HTR-8/SVneo (cell line): Measurements from ENCODE around the gene HSD3B2.

Experiments
- DNase-seq: peaks from one replicate; pipeline ENCODE4 v3.0.0; 2011; ENCODE audit warnings: low spot score, mixed read lengths; ENCODE audit not compliant: insufficient read length
- FAIRE-seq: peaks from 2 replicates; lab custom pipeline; 2011; peaks lifted over from hg19 to GRCh38; lab: Jason Lieb, UNC

Gene HSD3B2

DNA sequence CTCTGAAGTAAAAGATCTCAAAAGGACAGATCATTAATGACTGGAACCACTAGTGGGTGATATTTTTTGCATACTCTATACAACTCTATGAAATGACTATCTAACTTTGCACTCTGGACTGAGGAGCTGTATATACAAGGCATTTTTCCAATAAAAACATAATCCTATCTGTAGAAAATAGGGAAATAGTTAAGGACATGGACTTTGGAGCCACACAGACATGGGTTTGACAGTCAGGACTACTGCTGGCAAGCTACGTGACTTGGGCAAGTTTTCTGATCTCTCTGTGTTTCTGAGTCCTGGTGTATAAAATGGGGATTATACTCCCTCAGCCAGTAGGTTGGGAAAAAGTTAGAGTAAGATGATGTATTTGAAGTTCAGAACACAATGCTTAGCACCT lies 20.9 kb upstream of the HSD3B2 start:
- FAIRE-seq (no peak), DNase-seq (no peak)

DNA sequence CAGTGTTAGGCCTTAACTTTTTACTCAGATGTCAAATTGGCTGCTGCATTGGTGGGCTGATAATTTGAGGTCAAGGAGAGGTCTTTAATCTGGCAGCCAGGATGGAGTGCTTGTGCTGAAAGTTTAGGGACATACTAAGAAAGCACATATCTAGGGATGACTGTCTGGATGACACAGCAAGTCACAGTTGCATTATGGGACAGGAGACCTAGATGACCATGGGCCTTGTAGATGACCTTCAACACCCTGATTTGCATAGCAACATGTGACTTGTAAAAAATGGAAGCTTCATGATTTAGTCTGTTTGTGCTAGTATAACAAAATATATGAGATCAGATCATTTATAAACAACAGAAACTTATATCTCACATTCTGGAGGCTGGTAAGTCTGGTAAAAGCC lies 18.0 kb upstream of the HSD3B2 start:
- FAIRE-seq (no peak), DNase-seq (no peak)

DNA sequence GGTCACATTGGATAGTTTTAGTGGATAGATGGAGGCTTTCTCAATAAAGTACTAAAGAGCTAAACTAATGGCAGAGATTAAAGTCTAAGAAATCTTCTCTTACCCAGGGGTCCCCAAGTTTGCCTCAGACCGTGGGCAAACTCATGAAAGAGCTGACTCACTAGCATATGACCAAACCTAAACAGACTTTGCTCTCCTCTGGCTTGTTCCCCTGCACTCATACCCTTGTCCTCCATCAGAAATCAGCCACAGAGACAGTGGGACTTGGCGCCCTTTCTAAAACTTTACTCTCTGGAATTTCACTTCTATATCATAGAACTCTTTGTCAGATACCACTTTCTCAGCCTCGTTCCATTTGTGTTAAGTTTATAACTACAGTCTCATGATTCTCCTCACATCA lies 17.0 kb upstream of the HSD3B2 start:
- FAIRE-seq (no peak), DNase-seq (no peak)

DNA sequence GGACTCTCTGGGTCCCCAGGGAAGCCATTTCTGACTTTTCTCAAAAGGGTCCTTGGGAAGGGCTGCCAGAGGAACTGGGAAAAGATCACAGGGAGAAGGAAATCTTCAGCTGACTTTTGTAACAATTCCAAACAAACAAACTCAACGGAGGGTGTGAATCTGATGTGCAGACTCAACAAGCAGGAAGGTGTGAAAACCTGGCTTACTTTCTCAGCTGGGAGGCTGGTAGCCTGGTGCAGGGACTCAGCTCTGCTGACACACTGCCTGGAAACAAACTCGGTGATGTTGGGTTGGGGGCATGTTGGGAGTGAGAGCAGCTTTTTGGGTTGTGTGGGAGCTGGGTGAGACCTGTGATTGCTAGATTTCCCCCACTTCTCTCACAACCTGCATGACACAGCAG lies 10.2 kb upstream of the HSD3B2 start:
- FAIRE-seq = no peak

DNA sequence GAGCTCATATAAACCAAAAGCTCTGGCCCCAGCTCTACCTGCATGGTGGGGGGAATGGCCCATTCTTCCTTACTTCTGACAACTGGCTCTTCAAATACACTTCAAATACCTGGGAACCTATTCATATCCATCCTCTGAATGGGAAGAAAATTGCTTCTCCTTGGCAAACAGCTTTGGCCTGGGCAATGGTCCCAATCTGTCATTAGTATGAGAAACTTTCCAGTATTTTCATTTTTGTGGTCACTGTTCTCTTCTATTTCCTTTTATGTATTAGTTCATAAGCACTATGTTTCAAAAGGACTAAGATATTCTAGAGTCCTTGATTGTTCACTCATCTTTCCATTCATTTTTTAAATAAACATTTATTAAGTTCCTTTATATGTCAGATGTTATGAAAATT lies 5.2 kb upstream of the HSD3B2 start:
- DNase-seq (no peak), FAIRE-seq (no peak)

More for the DNA sequence above, 10.2 kb upstream of the HSD3B2 start:
- DNase-seq = no peak

DNA sequence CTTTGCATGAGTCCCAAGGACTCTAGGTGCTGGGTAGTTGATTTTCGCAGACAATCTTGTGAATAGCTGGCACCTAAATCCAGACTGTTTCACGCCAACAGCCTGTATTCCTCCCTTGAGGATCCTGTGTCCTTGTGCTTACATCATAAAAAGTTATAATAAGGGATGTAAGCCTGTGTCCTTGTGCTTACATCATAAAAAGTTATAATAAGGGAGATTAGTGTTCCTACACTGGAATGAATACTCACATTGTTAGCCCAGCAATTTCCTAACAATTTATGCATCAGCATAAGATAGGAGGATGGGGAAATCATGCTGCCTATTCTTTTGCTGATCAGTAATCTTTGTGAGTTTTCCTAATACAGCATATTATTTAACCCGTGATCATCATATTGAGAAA lies 4.0 kb upstream of the HSD3B2 start:
- DNase-seq (no peak), FAIRE-seq (no peak)

DNA sequence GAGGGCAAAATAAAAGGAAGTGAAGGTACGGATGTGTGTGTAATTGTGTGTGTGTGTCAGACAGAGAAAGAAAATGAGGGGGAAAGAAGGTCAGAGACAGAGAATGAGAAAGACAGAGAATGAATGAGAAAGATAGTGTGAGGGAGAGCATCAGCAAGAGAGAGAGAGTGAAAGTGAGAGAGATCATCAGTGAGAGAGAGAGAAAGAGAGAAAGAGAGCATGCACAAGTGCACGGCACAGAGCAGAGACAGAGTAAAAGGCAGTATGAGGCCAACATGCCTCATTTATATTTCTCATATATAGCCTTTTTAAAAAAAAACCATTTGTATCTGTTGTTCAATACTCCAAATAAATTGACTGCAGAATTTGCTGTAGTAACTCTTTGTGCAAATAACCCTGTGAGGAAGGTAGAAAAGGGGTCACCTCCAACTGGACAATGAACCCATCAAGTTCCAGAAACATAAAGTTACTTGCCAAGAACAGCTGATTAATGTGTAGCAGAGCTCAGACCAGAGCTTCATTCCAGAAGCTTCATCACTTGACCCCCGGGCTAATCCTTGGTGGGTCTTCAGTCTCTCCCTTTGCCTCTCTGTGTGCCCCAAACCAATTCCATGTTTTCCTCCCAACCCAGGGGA lies 1.2 kb downstream of the HSD3B2 start:
- FAIRE-seq (no peak), DNase-seq (no peak)

DNA sequence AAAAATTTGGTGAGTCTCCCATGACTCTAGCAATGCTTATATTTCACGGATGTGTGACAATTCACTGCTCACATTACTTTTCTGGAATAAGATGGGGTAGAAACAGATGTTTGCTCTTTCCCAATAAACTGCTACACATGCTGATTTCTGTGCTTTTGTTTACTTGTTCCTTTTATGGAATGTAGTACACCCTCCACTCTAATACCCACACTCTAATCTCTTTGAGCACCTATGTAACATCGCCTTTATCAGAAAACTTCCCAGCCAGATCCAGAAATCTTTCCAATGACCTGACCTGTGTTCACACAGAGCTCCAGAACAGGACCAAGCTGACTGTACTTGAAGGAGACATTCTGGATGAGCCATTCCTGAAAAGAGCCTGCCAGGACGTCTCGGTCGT lies 4.2 kb downstream of the HSD3B2 start:
- FAIRE-seq (no peak), DNase-seq (no peak)

DNA sequence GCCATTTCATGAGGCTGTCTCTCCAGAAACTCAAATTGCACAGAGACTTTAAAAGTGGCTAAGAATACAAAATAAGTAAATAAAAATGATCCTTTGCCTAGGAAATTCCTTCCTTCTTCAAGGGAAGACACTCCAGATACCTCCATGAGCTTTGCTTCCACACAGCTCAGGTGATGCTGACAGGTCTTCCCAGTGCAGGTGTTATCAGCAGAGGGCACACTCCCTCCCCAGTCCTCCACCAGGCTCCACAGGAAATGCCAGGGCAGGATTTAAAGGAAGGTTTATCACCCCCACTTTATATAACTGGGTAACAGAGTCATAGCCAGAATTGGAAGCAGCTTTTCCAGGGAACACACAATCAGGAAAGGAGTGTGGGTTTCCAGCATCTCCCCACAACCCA lies 5.7 kb downstream of the HSD3B2 start:
- no peak for DNase-seq
- no peak for FAIRE-seq

DNA sequence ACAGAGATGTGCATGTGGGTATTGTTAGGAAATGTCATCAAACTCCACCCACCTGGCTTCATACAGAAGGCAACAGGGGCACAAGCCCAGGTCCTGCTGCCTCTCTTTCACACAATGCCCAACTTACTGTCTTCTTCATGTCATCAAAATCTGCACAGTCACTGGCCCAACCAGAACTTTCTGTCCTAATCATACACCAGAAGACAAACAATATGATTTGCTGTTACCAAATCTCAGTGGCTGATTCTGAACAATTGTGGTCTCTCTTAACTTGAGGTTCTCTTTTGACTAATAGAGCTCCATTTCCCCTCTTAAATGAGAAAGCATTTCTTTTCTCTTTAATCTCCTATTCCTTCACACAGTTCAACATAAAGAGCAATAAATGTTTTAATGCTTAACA lies 7.7 kb downstream of the HSD3B2 start:
- FAIRE-seq (no peak), DNase-seq (no peak)

DNA sequence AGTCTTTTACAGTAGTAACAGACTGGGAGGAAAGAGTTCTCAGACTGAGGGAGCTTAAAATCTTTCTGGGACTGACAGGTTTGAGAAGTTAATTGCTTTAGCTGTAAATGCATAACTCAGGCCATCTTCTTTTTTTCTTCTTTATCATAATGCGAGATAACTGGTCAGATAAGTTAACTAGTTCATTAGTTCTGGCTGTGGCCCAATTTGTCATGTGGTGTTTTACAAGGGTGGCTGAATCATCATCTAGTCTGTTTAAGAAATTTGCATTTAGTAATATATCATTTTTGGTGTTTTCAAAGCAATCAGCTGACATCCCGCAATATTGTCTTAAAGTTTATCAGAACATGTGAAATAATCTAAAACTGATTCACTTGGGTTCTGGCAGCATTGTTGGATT lies 14.0 kb downstream of the HSD3B2 start:
- DNase-seq (no peak), FAIRE-seq (no peak)

DNA sequence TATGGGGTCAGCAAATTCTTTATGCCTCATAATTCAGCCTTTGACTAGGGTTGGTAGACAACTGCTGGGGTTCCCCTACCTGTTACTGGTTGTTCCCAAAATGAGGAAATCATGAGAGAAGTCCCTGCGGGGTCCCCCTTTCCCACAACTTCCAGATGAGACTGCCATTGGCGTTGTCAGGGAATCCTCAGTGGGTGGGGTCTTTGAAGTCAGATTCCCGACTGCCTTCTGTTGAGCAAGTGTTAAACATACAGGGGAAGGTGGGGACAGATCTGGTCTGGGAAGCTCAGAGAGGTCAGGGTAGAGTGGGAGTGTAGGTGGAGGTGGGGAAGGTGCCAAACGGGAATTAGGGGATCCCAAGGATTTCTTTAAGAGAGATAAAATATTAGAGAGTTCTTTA lies 14.7 kb downstream of the HSD3B2 start:
- FAIRE-seq (no peak), DNase-seq (no peak)

DNA sequence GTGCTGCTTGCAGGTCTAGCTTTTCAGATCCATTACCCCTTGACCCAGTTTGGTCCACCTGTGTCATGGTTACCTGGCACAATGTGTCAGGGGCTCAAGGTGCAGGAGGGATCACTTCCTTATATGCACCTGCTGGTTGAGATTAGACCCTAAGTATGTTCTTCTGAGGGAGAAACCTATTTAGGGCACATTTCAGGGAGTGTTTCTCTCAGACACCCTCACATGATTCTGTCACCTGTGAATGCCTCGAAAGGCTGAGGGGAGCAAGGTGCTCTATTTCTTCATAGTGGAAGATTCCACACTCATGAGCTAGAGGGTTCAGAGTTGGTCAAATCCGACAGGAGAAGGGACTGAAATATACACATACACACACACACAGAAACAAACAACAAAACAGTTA lies 15.5 kb downstream of the HSD3B2 start:
- FAIRE-seq (no peak), DNase-seq (no peak)

DNA sequence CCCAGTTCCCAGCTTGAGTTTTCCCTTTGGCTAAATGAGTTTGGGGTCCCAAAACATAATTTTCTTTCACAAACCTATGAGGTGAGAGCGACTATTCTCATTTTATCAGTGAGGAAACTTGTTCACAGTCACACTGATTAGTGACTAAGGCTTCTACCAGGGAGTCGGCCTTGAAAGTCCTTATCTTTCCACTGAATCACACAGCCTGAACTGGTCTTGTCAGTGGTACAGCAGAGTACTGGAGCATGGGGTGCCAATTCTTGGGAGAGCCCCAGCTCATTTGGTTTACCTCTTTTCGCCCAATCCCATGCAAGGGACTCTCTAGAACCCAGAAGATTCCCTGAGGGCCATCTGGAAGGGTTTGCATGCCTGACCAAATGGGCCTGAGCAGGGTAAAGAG lies 16.9 kb downstream of the HSD3B2 start:
- no peak for FAIRE-seq

DNA sequence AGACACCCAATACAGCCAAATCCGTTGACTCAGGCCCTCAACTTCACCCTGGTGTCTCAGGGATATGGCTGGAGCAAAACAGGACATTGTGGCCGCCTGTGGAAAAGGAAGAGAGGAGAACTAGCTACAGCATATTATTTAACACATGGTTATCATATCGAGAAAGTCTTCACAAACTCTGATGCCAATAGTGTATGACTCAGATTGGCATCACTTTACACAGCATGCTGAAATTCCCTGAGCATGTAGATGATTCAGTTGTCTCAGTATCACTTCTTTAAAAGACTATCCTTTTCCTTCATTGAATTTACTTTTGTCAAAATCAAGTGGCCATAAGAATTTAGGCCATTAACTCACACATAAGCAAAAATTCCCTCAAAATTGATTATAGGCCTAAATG lies 20.1 kb downstream of the HSD3B2 start:
- no peak for FAIRE-seq
- no peak for DNase-seq

More for the DNA sequence above, 16.9 kb downstream of the HSD3B2 start:
- no peak for DNase-seq

DNA sequence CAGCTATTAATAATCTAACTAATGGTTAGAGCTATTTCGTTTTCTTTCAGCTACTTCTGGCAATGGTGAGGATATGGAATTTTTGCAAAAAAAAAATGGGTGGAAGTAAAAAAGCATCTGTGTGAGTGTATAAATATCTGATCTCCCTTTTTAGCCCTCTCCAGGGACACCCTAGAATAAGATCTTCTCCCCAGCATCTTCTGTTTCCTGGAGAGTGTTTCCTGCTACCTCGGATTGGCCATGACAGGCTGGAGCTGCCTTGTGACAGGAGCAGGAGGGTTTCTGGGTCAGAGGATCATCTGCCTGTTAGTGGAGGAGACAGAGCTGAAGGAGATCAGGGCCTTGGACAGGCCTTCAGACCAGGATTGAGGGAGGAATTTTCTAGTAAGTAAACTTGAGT lies 23.8 kb downstream of the HSD3B2 start:
- no peak for DNase-seq
- no peak for FAIRE-seq

DNA sequence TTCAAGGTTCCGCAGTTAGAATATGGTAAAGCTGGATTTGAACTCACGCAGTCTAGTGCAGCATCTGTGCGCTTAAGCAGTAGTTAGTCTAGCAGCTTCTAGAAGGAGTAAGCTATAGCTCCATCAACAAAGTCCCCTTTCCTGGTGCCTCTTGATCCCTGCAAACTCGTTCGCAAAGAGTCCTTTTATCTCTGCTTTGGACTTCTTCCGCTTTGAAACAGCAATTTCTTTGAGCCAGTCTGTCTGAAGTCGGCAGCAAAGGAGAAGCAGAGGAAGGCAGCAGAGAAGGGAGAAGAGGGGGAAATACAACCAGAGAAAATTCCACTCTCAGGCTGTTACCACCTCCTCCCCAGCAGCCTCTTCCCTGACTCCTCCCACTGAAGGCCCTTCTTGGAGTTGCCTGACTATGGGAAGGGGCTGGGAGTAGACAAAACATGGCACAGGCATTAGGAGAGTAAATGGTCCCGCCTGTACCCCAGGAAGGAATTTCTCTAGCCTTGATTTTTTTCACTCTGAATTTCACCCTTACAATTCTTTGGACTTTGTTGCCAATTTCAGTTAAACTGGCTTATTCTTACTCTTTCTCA lies 25.9 kb downstream of the HSD3B2 start:
- no peak for DNase-seq
- no peak for FAIRE-seq

DNA sequence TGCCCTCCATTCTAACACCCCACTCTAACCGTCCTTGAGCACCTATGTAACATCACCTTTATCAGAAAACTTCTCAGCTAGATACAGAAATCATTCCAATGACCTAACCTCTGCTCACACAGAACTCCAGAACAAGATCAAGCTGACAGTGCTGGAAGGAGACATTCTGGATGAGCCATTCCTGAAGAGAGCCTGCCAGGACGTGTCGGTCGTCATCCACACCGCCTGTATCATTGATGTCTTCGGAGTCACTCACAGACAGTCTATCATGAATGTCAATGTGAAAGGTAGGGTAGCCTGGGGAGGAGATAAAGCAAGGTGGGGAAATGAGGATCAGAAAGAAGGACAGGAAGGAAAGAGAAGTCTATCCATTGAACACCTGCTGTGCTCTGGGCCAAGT lies 27.8 kb downstream of the HSD3B2 start:
- DNase-seq = no peak
- no peak for FAIRE-seq

DNA sequence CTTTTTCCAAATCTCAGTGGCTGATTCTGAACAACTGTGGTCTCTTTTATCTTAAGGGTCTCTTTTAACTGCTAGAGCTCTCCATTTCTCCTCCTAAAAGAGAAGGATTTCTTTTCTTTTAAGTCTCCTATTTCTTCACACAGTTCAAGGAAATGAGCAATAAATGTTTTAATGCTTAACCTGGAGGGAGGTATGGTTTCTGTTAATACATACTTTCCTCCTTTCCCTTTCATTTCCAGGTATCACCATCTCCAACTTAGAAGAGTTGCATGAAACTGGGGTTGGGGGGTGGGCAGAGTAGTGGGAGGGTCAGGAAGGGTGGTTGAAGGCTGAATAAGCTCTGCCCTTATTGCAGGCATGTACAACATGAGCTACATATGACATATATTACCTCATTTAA lies 31.4 kb downstream of the HSD3B2 start:
- no peak for DNase-seq
- no peak for FAIRE-seq

DNA sequence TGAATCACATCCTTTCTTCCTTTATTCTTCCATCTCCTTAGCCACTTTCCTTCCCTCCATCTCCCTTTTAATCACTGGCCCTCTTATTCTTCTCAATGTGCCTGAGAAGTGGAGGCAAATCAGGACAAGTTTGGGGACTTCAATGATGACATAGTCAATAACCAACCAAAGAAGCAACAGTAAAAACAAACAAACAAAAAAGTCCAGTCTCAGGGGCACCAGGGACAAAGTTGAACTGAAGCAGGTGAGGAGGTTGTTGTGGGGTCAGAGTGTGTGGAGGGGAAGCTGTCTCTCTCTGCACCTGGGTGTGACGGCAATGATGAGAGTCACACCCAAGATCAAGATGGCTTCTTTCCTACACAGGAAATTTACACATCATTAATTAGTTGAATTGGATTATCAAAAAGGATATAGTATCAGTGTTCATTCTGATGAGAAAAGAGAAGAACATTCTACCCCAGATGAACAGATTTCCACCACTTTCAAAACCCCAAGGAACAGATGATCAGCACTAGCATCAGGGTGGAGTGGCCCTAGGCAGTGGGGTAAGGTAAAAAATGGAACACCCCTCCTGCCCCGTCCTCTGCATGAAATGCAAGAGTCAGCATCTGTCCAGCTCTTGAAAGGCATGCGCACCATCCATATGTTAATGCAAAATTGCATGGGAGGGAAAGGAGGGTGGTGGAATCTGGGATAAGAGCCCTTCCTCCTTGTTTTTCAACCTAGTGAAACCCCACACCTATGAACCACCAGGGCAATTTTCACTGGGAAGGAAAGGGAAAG lies 32.6 kb downstream of the HSD3B2 start:
- no peak for FAIRE-seq
- DNase-seq = no peak

DNA sequence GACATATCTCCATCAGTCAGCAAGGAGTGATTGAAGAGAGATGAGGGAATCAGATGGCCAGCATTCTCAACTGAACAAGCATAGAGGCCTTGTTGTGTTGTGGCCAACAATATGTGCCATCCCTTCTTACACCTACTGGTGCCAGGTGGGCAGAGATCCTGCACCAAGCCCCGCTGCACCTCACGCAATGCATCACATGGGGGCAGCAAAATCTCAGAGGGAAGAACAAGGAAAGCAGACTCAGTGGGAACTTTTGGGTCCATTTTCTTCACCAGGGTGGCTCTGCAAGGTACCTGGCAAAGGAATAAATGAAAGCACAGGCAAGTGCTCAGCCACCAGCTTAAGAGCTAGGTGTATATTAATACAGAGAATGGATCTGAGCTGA lies 33.2 kb downstream of the HSD3B2 start:
- DNase-seq (no peak), FAIRE-seq (no peak)

DNA sequence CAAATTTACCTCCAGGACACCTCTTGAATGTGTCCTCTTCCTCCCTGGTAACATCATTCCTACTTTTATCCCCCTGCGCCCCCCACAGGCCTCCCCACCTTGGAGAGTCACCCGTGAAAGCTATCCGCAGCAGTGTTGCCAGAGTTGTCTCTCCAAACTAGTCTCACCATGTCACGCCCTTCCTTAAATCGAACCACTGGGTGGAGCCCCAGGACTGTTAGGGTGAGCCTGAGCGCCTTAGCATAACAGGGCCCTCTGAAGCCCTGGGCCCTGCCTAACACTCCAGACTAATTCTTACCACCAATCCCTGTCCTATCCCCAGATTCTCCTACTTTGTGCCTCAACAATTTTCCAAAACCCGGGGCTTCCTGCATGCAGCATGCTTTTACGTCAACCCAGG lies 35.0 kb downstream of the HSD3B2 start:
- FAIRE-seq = no peak
- no peak for DNase-seq
